ENCODE results near the gene PIM1.

GRCh38 chr6:37177077-37177934 lies 7.4 kb downstream of the PIM1 start:
- TF ChIP-seq CTCF (IDR thresholded peaks at IDR 0.05) = no peak
- TF ChIP-seq ZFX (IDR thresholded peaks at IDR 0.05; ENCODE audit: borderline replicate concordance) = no peak

All from 22Rv1 (cell line).